ENCODE results near the gene TSPAN11. TPM values are rescaled to one million over a fixed set of nuclear protein-coding genes. Genes with fewer than 3 reads are reported as not detected.

TSPAN11 gene
- total and polyA plus RNA-seq, 4 donors, result 0.13 to 1.2 (median 0.44) TPM

- no peaks in the 10 kb centered on the region for H3K4me1 ChIP-seq (ENCODE audit: control insufficient read depth in 4 of 4, insufficient read depth in 4 of 4, low read length in 3 of 4)
- H3K36me3 ChIP-seq (ENCODE audit: control insufficient read depth in 4 of 4, insufficient read depth in 3 of 4, low read depth in 1 of 4, low read length in 3 of 4), result no peaks in the 10 kb centered on the region
- H3K9me3 ChIP-seq (ENCODE audit: control insufficient read depth in 4 of 4, low read length in 3 of 4), result no peaks in the 10 kb centered on the region
- no peak for TF ChIP-seq NR2F2 (IDR thresholded peaks at IDR 0.05)
- TF ChIP-seq, protein P1, sequence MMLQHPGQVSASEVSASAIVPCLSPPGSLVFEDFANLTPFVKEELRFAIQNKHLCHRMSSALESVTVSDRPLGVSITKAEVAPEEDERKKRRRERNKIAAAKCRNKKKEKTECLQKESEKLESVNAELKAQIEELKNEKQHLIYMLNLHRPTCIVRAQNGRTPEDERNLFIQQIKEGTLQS (IDR thresholded peaks at IDR 0.05), result no peak
- H3K4me3 ChIP-seq (ENCODE audit: low read depth in 1 of 3, low read length in 3 of 3), result no peak overlapping the region
- H3K27ac ChIP-seq (ENCODE audit: low read depth in 1 of 2, low read length in 2 of 2), result no peak overlapping the region
- WGBS, result 95% methylated on average over 4 of the region's 4 CpGs
- no peak overlapping the region for H3K9ac ChIP-seq (ENCODE audit: low read depth in 1 of 2, low read length in 2 of 2)
- H3K27me3 ChIP-seq (ENCODE audit: control insufficient read depth in 4 of 4, insufficient read depth in 4 of 4, low read length in 3 of 4), result no peaks in the 10 kb centered on the region
- DNase-seq (ENCODE audit: low spot score), result no peak
Observed at GRCh38 chr12:30991466-30991865, 64.9 kb downstream of the TSPAN11 start.

- H3K4me3 ChIP-seq (ENCODE audit: low read depth in 1 of 3, low read length in 3 of 3), result no peak overlapping the region
- DNase-seq (ENCODE audit: low spot score), result no peak
- no peaks in the 10 kb centered on the region for H3K9me3 ChIP-seq (ENCODE audit: control insufficient read depth in 4 of 4, low read length in 3 of 4)
- no peak overlapping the region for H3K27ac ChIP-seq (ENCODE audit: low read depth in 1 of 2, low read length in 2 of 2)
- H3K36me3 ChIP-seq (ENCODE audit: control insufficient read depth in 4 of 4, insufficient read depth in 3 of 4, low read depth in 1 of 4, low read length in 3 of 4), result no peaks in the 10 kb centered on the region
- no peaks in the 10 kb centered on the region for H3K4me1 ChIP-seq (ENCODE audit: control insufficient read depth in 4 of 4, insufficient read depth in 4 of 4, low read length in 3 of 4)
- 93% methylated on average over 4 of the region's 4 CpGs for WGBS
- TF ChIP-seq SP1 (IDR thresholded peaks at IDR 0.05), result no peak
- TF ChIP-seq, protein P2, sequence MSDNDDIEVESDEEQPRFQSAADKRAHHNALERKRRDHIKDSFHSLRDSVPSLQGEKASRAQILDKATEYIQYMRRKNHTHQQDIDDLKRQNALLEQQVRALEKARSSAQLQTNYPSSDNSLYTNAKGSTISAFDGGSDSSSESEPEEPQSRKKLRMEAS (IDR thresholded peaks at IDR 0.05), result no peak
- TF ChIP-seq HNF4A (conservative IDR thresholded peaks at IDR 0.05), result no peak
- TF ChIP-seq RXRA (IDR thresholded peaks at IDR 0.05), result no peak
- no peak for TF ChIP-seq EGR1 (IDR thresholded peaks at IDR 0.05; ENCODE audit: low read depth in 2 of 2)
- TF ChIP-seq, protein P1 (IDR thresholded peaks at IDR 0.05), result no peak
- TF ChIP-seq ZBTB33 (IDR thresholded peaks at IDR 0.05), result no peak
- TF ChIP-seq YY1 (IDR thresholded peaks at IDR 0.05), result no peak
- no peak for TF ChIP-seq GABPA (IDR thresholded peaks at IDR 0.05 in 1 of 2, conservative IDR thresholded peaks at IDR 0.05 in 1 of 2)
- TF ChIP-seq REST (IDR thresholded peaks at IDR 0.05), result no peak
- TF ChIP-seq HNF4G (IDR thresholded peaks at IDR 0.05), result no peak
- TF ChIP-seq TAF1 (conservative IDR thresholded peaks at IDR 0.05), result no peak
- no peak for TF ChIP-seq RAD21 (IDR thresholded peaks at IDR 0.05)
- TF ChIP-seq NR2F2 (IDR thresholded peaks at IDR 0.05), result no peak
- TF ChIP-seq FOXA2 (IDR thresholded peaks at IDR 0.05), result no peak
- TF ChIP-seq CTCF (IDR thresholded peaks at IDR 0.05; ENCODE audit: low read depth, low read length, missing input control), result no peak
- no peak for TF ChIP-seq JUND (IDR thresholded peaks at IDR 0.05)
- no peak for TF ChIP-seq FOXA1 (IDR thresholded peaks at IDR 0.05)
- H3K27me3 ChIP-seq (ENCODE audit: control insufficient read depth in 4 of 4, insufficient read depth in 4 of 4, low read length in 3 of 4), result no peaks in the 10 kb centered on the region
- no peak overlapping the region for H3K9ac ChIP-seq (ENCODE audit: low read depth in 1 of 2, low read length in 2 of 2)
Observed at GRCh38 chr12:30992381-30992780, 65.8 kb downstream of the TSPAN11 start.
